HuH-7 (cell line): ENCODE data around the gene FAM174A.

Source experiments
- DNase-seq: peaks from one replicate; pipeline ENCODE4 v3.0.0; 2011; ENCODE audit warnings: low spot score

FAM174A gene

GRCh38 chr5:100535060-100536005, at the start of gene FAM174A:
TSS of gene FAM174A (plus strand) at chr5:100535374. CDS start at chr5:100535531, 157 bp downstream.
- peak; percentile 64 for DNase-seq

DNA sequence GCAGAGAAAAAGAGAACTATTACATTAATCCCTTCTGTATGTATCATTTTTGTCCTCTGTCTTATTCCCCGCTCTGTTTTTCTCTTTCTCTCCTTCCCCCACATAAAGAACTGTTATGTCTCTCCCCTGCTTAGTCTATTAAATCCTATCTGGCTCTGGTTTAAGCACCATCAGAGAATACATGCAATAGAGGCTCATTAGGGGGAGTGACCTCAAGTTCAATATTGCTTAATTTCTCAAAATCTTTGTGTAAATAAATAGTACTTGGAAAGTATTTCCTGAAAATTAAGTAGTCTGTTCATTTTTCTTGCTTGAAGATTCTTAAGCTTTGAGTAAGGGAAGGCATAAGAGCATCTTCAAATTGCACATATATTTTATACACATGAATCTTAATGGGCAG, 41.2 kb upstream of the FAM174A start:
- DNase-seq, result no peak

GRCh38 chr5:100496296-100496695, 38.9 kb upstream of the FAM174A start:
- DNase-seq, result no peak

DNA sequence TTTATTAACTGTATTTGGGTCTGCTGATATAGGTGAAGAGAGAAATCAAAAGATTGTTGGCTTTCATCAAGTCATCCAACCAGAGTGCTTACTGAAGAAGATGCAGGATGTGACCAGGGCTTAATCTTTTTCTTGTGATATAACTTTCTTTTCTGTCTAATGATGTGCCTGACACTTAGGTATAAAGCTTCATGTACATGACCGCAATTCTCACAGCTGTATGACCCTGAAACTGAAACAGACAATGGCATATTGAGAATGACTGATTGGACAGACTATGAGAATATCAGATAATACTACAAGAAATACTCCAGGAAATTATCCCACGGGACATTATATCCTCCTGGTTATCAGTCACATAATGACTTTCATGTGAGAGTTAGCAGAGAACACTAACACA, 32.5 kb upstream of the FAM174A start:
- DNase-seq, result no peak

DNA sequence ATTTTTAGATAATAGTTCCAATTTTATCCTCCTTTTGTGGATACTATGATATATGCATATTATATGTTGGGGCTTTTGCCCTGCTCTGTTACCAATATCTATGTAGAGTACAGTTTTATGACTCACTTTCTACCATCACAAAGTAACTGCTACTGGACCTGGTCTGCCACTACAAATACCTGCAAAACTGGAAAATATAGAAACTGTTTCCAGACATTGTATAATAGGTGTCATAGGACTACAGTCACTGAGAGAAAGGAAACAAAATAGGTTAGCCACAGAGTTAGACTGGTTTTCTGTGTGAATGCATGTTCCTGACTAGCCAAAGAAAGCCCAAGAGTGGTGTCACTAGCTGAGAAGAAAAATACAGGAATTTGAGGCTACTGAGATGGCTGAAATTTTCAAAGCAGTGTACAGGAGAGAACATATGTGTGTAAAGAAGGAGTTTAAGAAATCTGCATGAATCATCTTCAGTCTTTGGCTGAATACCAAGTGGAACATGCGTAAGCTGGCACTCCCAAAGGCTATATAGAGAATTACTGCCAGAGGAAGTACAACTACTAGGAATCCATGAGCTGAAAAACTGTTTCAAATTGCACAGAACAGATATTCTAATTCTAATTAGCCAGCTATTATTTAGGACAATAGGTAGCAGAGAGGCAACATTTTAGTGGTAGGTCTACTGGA, 29.0 kb upstream of the FAM174A start:
- DNase-seq, result no peak

DNA sequence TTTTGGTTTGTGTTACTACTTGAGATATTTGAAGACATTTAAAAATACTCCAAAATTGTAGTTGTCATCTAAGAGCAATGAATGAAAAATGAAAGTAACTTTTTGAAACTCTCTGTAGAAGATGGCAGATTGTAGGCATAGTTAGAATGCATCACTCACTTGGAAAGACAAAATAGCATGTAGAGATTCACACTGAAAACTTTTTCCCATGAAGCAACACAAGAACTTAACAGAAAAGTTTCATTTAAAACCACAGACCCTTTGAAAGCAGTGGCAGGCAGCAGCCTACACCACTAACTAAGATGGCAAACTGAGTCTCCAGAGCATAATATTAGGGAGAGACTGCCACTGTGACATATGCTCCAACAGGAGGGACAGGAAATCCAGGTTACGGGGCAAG, 18.9 kb upstream of the FAM174A start:
- no peak for DNase-seq

- DNase-seq, result no peak
Observed at GRCh38 chr5:100517301-100517974, 17.7 kb upstream of the FAM174A start.

GRCh38 chr5:100518377-100518776, 16.8 kb upstream of the FAM174A start:
- no peak for DNase-seq

DNA sequence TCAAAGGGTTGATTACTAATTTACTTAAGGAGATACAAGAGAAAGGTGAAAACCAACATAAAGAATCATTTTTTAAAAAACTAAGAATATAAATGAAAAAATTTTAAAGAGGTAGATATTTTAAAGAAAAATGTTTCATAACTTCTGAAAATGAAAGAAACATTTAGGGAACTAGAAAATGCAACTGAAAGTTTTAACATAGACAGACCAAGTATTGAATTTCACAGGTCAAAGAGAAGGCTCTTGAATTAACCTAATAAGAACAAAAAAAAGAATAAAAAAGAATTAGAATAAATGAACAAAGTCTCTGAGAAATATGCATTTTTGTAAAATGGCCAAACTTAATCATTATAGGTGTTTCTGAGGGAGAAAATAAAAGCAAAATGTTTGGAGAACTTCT, 16.1 kb upstream of the FAM174A start:
- DNase-seq, result no peak

- no peak for DNase-seq
Observed at GRCh38 chr5:100520348-100520747, 14.8 kb upstream of the FAM174A start.

- DNase-seq, result no peak
Observed at GRCh38 chr5:100537946-100538345, 2.8 kb downstream of the FAM174A start.

DNA sequence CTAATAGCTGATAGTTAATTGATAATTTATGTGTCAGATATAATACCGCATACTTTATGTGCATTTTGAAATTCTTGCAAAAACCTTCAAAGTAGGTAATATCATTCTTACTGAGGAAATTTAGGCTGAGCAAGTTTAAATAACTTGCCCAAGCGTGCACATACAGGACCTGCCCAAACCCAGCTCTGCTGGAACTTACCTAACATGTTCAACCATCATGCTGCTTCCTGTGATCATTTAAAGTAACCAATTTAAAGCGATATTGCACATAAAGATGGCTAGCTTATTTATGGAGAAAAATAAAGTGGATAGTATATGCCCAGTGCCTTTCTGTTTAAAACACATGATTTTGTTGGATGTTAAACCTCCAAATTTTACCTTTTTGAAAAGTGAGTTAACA, 4.3 kb downstream of the FAM174A start:
- DNase-seq, result no peak

DNA sequence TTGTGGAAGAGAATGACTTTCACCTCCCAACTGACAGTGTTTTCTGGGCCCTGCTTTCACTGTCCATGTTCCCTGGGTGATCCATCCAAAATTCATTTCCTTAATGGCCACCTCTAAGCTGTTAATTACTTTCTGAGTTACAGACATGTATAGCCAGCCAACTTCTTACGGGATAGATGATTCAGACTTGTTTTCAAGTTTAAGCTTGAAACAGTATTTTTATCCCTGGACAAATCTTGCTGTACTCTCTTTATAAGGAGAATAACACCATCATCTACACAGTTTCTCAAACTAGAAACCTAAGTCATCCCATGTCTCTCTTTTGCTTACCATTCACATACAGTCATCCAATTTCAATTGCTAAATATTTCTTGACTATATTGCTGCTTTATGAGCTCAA, 6.9 kb downstream of the FAM174A start:
- DNase-seq, result no peak

DNA sequence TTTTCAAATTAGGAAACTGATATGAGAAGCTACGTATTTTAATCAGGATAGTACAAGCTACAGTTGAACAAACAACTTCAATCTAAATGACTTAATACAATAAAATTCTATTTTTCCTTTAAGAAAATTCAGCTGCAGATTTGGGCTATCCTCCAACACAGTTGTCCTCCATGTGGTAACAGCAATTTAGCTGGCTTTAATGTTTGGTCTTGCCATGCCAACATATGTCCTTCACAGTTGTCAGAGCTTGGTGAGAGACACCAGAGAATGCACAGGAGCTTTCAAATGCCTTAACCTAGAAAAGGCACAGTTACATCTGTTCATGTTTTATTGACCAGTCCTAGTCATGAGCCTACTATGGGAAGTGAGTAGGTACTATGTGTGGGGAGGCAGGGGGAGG, 10.8 kb downstream of the FAM174A start:
- no peak for DNase-seq

DNA sequence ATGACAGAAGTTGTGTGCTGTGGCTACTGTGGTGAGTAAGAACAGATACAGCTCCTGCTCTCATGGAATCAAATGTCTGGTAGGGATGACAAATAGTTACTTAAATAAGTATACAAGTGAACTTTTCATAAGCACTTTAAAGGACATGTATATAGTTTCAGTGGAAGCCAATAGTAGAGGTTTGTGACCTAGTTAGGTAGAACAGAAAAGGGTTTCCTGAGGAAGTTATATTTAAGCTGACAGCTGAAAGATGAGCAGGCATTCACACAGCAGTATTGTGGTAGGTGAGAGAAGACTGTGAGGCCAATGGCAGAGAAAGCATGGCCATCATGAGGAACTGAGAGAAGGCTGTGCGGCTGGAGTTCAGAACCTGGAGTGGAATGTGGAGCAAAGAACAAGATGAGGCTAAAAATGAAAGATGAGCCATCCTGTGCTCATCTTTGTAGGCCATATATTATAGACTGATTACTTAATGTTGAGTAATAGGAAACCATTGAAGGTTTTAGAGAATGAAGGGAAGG, 15.4 kb downstream of the FAM174A start:
- DNase-seq, result no peak

GRCh38 chr5:100551183-100551582, 16.0 kb downstream of the FAM174A start:
- no peak for DNase-seq

DNA sequence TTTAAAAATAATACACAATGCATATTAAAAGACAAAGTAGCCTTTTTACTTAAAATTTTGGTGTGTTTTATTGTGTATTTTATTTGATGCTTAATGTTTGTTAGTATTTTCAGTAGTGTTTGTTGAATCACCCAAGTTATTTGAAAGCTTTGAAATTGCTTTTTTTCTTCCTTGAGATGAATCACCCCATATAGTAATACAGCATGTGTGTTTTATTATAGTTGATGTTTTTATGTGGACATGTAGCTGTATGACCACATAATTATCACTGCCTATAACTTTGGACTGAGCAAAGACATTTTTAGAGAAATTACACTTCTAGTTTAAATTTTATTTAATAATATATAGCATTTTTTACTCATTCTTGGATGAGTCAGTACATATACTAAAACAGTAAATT, 18.0 kb downstream of the FAM174A start:
- DNase-seq, result no peak

DNA sequence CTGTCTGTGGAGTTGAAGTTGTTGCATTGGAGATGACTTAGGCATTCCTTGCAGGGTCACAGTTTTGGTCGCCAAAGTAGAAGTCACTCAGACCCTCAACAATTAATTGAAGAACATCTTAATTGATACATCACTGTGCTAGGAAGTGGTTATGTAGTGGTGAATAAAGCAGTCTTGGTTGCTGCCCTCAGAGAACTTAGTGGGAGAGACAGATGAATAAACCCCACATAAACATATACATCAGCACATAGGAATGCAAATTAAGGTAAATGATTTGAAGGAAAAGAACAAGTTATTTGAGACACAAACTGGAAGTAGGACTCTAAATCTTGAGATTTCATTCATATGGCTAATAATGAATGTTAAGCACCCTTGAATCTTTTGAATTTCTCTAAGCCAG, 25.7 kb downstream of the FAM174A start:
- no peak for DNase-seq

DNA sequence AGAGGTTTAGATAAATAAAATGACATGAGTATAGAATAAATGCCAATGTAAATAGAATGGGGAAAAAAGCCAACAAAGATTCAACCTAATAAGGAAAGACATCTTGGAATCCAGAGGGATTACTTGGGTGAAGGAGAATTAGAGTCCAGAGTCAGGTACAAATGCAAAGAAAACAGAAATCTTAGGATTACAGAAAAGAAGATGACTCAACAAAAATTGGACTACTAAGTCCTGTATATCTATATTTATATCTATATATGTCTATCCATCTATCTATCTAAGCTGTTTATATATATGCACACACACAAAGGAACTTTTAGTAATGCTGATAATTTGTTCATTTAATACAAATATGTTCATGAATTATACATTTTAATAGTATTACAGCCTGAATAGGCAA, 27.6 kb downstream of the FAM174A start:
- DNase-seq, result no peak

DNA sequence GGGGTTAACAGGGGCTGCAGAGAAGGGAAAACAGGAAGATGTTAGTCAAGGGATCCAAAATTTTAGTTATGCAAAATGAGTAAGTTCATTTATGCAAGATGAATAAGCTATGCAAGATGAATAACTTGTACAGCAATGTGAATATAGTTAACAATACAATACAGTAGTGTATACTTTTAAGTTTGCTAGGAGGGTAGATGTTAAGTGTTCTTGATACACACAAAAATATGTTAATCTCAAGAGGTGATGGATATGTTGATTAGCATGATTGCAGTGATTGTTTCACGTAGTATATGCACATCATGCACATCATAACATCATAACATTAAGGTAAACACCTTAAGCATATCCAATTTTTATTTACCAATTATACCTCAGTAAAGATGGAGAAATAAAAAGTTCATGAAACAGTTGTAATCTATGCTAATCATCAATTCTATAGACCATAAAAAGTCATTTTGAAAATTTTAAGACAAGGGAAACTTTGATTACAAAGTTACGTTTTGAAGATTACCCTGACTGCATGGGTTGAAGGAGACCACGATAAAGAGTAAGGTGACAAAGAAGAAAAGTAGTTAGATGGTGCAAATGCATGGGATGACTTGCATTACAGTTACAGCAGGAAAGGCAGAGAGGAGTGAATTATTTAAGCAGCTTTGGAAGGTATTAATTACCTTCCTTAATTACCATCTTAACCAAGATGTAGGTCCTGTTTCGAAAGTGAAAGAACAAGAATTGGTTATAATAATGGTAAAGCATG, 31.4 kb downstream of the FAM174A start:
- DNase-seq, result no peak

- DNase-seq, result no peak
Observed at GRCh38 chr5:100574716-100575115, 39.5 kb downstream of the FAM174A start.

DNA sequence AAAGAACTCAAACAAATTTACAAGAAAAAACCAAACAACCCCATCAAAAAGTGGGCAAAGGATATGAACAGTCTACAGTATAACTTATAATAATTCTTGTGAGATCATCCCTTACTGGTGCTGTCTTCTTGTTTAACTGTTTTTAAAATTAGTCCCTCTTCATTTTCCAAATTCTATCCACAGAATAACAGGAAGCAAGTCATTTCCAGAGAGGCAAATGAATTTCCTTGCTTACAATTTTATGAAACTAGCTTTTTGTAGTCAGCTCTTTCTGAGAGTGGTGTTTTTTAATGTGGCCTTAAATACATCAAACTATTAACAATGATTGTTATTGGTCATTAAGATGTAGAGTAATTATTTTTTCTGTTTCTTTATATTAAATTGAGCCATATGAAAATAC, 40.6 kb downstream of the FAM174A start:
- no peak for DNase-seq
